HepG2 (cell line): ENCODE data around the gene SOS2. TPM values are rescaled to one million over a fixed set of nuclear protein-coding genes. Genes with fewer than 3 reads are reported as not detected.

Source experiments
- AKAP8 ChIP-seq: sonication (generic); formaldehyde crosslinking; IDR thresholded peaks from 2 replicates; pipeline ENCODE4 v1.5.1; 2020; ENCODE audit warnings: mild to moderate bottlenecking, missing genetic modification reagents
- CCDC6 ChIP-seq: sonication (generic); formaldehyde crosslinking; IDR thresholded peaks from 2 replicates; pipeline ENCODE4 v1.8.1; 2022; ENCODE audit warnings: mild to moderate bottlenecking, missing genetic modification reagents, moderate library complexity
- DMAP1 ChIP-seq: IDR thresholded peaks from 2 replicates; pipeline ENCODE4 v1.6.1; 2016
- FOXJ3 ChIP-seq: sonication (generic); formaldehyde crosslinking; IDR thresholded peaks from 2 replicates; pipeline ENCODE4 v1.4.0; 2020; ENCODE audit warnings: missing genetic modification reagents, mild to moderate bottlenecking, borderline replicate concordance
- HIC2 ChIP-seq: sonication (generic); formaldehyde crosslinking; IDR thresholded peaks from 2 replicates; pipeline ENCODE4 v1.9.0; 2022; ENCODE audit warnings: low read depth, missing genetic modification reagents
- JUN ChIP-seq: sonication (generic); formaldehyde crosslinking; IDR thresholded peaks from 2 replicates; pipeline ENCODE4 v1.4.0; 2020; ENCODE audit warnings: mild to moderate bottlenecking, missing genetic modification reagents
- NFKB2 ChIP-seq: sonication (generic); formaldehyde crosslinking; IDR thresholded peaks from 2 replicates; pipeline ENCODE4 v1.4.0; 2020; ENCODE audit warnings: missing genetic modification reagents, borderline replicate concordance
- PHF20 ChIP-seq: sonication (generic); formaldehyde crosslinking; IDR thresholded peaks from 2 replicates; pipeline ENCODE4 v1.5.0; 2020; ENCODE audit warnings: mild to moderate bottlenecking, missing genetic modification reagents
- PPARG ChIP-seq: conservative IDR thresholded peaks from 2 replicates; pipeline ENCODE4 v1.6.1; 2016; ENCODE audit warnings: missing biosample characterization, missing genetic modification reagents
- SKIL ChIP-seq: sonication (generic); formaldehyde crosslinking; IDR thresholded peaks from 2 replicates; pipeline ENCODE4 v1.8.0; 2022; ENCODE audit warnings: missing genetic modification reagents, mild to moderate bottlenecking, moderate library complexity, borderline replicate concordance
- SUZ12 ChIP-seq: fragments of 150-350 bp; IDR thresholded peaks from 2 replicates; pipeline ENCODE4 v1.6.1; 2014; ENCODE audit warnings: low read depth, low read length
- TAF15 ChIP-seq: fragments of 200-400 bp; formaldehyde crosslinking; IDR thresholded peaks from one replicate; pipeline ENCODE4 v1.6.1; 2018; ENCODE audit warnings: mild to moderate bottlenecking, low read depth, low read length; ENCODE audit not compliant: poor library complexity, severe bottlenecking
- WIZ ChIP-seq: sonication (generic); formaldehyde crosslinking; IDR thresholded peaks from 2 replicates; pipeline ENCODE4 v1.5.1; 2020; ENCODE audit warnings: mild to moderate bottlenecking, missing genetic modification reagents
- ZBED4 ChIP-seq: sonication (generic); formaldehyde crosslinking; IDR thresholded peaks from 2 replicates; pipeline ENCODE4 v1.4.0; 2020; ENCODE audit warnings: missing genetic modification reagents, borderline replicate concordance
- ZFYVE20 ChIP-seq: sonication (generic); formaldehyde crosslinking; IDR thresholded peaks from 2 replicates; pipeline ENCODE4 v1.8.0; 2023; ENCODE audit warnings: low read depth, mild to moderate bottlenecking, moderate library complexity, missing genetic modification reagents, borderline replicate concordance
- ZNF230 ChIP-seq: sonication (generic); formaldehyde crosslinking; IDR thresholded peaks from 2 replicates; pipeline ENCODE4 v1.4.0; 2020; ENCODE audit warnings: mild to moderate bottlenecking, missing genetic modification reagents
- ZNF33A ChIP-seq: sonication (generic); formaldehyde crosslinking; IDR thresholded peaks from 2 replicates; pipeline ENCODE4 v1.5.1; 2020; ENCODE audit warnings: missing genetic modification reagents, mild to moderate bottlenecking, moderate library complexity, borderline replicate concordance
- ZNF607 ChIP-seq: sonication (generic); formaldehyde crosslinking; IDR thresholded peaks from 2 replicates; pipeline ENCODE4 v1.5.1; 2020; ENCODE audit warnings: missing genetic modification reagents, mild to moderate bottlenecking, borderline replicate concordance
- ZNF773 ChIP-seq: sonication (generic); formaldehyde crosslinking; IDR thresholded peaks from 2 replicates; pipeline ENCODE4 v1.4.0; 2020; ENCODE audit warnings: missing genetic modification reagents, borderline replicate concordance
- polyA plus RNA-seq, 8 experiments: library from polyadenylated mRNA; depleted of rRNA in 3 of 8; stranded (reverse) in 7 of 8; unstranded in 1 of 8; fragments of >200 nt; fragmentation: Illumina TruSeq in 4 of 8; extraction: Trizol in 4 of 8; gene quantifications; 2 replicates each; pipeline versions ENCODE4 v1.2.1 to v1.2.3, GENCODE V29; 2011 to 2016; ENCODE audit warnings: low read depth in 4 of 8, missing spikeins in 1 of 8, mixed read lengths in 1 of 8; ENCODE audit not compliant: insufficient read depth in 1 of 8
- total RNA-seq, 5 experiments: library from RNA; depleted of rRNA; stranded (reverse); fragments of >200 nt; fragmentation: Illumina TruSeq; extraction: Trizol; gene quantifications; 2 replicates each; pipeline ENCODE4 v1.2.3, GENCODE V29; 2016; ENCODE audit warnings: low read depth in 1 of 5
- TF ChIP-seq, protein P1 (sequence below): sonication (generic); formaldehyde crosslinking; IDR thresholded peaks from 2 replicates; pipeline ENCODE4 v1.4.0; 2020; ENCODE audit warnings: mild to moderate bottlenecking, missing genetic modification reagents

SOS2 gene
- total and polyA plus RNA-seq, 2 of the 13 experiments (the other 11 are each of a cell fraction or from before 2014, with no cell fraction given): 9.3 to 12.1 TPM

DNA sequence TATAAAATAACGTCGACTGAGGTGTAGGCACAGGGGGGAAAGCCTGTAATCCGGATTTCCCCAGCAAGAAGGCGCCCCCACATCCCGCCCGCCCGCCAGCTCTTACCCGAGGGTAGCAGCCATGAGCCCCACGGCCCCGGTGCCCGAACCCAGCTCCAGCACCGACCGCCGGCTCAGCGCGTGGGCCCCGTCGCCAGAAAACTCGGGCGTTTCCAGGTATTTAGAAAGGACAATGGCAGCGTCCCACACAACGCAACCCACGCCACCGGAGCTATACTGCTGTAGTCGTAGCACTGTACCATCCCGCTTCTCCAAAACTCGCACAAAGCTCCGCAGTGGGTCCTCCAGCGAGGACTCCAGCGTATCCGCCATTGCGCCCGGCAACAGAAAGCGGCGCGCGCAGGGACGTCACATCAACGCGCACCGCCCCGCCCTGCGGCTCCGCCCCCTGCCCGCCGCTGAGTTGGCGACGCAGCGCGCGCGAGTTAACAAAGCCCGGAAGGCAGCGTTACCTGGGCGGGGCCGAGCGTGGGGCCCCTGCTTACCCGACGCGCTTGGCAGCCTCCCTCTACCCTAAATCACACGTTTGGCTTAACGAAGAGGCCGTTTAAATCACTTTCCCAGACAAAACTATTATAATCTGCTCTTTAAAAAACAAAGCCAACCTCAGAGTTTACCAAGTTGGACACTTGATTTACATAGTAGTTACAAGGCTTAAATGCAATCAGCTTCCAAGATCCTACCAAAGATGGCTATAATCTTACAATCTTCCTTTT, 115.0 kb downstream of the SOS2 start, which contains the start of gene VCPKMT (continued):
- peak; percentile 53; the same call in 1 of the 2 replicates for TF ChIP-seq PPARG (CRISPR knock-in tag)
- peak; percentile 96 for TF ChIP-seq DMAP1 (CRISPR knock-in tag)
- peak; percentile 53; the same call in 1 of the 2 replicates for TF ChIP-seq JUN (CRISPR knock-in tag)
- no peak for TF ChIP-seq TAF15
- no peak for TF ChIP-seq ZNF773 (CRISPR knock-in tag)
- TF ChIP-seq AKAP8 (CRISPR knock-in tag): 0 out of 2 replicates have a peak, but pooled peaks have one; percentile 33
- TF ChIP-seq, protein P1, sequence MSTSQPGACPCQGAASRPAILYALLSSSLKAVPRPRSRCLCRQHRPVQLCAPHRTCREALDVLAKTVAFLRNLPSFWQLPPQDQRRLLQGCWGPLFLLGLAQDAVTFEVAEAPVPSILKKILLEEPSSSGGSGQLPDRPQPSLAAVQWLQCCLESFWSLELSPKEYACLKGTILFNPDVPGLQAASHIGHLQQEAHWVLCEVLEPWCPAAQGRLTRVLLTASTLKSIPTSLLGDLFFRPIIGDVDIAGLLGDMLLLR: no peak
- TF ChIP-seq HIC2 (CRISPR knock-in tag): no peak; the same call in 1 of the 2 replicates
- peak; percentile 17; the same call in 1 of the 2 replicates for TF ChIP-seq FOXJ3 (CRISPR knock-in tag)
- peak; percentile 38; the same call in 1 of the 2 replicates for TF ChIP-seq ZNF607 (CRISPR knock-in tag)
- peak; percentile 79; the same call in 1 of the 2 replicates for TF ChIP-seq NFKB2 (CRISPR knock-in tag)
- no peak for TF ChIP-seq WIZ (CRISPR knock-in tag)
- no peak for TF ChIP-seq SUZ12
- TF ChIP-seq ZFYVE20: no peak
- peak; percentile 23; the same call in 1 of the 2 replicates for TF ChIP-seq ZBED4 (CRISPR knock-in tag)
- TF ChIP-seq CCDC6 (CRISPR knock-in tag): peak; percentile 60; the same call in 1 of the 2 replicates
- TF ChIP-seq SKIL: no peak; the same call in 1 of the 2 replicates
- peak; percentile 93 for TF ChIP-seq PHF20 (CRISPR knock-in tag)
- TF ChIP-seq ZNF230 (CRISPR knock-in tag): no peak
- TF ChIP-seq ZNF33A: 0 out of 2 replicates have a peak, but pooled peaks have one; percentile 36
